ENCODE data around the gene INO80B.
"Not testable (repeated sequence)": the region's sequence is repeated elsewhere in the genome, so short reads cannot be mapped to it uniquely, and the experiment has no call there.

The INO80B gene

GRCh38 chr2:74439373-74439772 is 15.5 kb upstream of the INO80B start:
- ChIA-PET POLR2A (interaction anchor here (1.1 kb wide), 1 partner anchor 19 kb away, joined by 8 read pairs; the partner anchor contains the start of gene WBP1), CTCF (interaction anchor here (1.1 to 2.7 kb wide), 8 partner anchors 8 to 104 kb away, joined by 3 to 16 read pairs (median 8); partner anchors contain the start of genes CCDC142, INO80B and TTC31)
- peak overlapping the region; percentile 71 for H3K4me3 ChIP-seq (ENCODE audit: low read depth, low read length)
- no peak for DNase-seq (ENCODE audit: low read depth, low spot score)
- no peak for TF ChIP-seq CTCF (IDR thresholded peaks at IDR 0.05; ENCODE audit: insufficient read depth, low read length, missing control alignments)

DNA sequence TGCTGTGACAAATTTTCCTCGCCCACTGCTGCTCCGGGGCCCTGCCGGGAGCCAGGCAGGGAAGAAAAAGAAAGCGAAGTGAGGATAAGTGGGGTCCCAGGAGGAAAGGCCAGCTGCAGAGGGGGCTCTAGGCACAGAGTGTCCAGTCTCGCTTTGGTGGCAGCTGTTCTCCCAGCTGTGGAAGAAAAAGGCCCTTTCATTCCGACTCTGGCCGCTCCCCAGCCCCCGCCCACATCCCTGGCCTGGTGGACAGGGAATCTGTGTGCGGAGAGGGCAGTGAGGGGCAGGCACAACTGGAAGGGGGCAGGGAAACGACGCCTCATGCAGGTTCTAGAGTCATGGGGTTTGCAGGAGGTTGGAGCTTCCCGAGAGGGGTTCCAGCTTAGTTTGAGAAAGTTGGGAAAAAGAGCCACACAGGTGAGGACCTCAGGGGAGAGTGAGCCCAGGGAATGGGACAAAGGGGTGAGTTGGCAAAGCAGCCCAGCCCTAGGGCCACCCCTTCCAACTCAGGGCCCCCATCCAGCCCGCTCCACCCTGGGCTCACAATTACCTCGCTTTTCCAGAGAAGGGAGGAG is 15.0 kb upstream of the INO80B start:
- POLR2A ChIA-PET, result interaction anchor here (0.6 to 1.1 kb wide), 4 partner anchors 12 to 31 kb away, joined by 3 to 8 read pairs (median 4); partner anchors contain the start of genes INO80B and WBP1
- H3K4me3 ChIP-seq (ENCODE audit: low read depth, low read length), result peak overlapping the region; percentile 71
- CTCF ChIA-PET, result interaction anchor here (1.1 to 2.7 kb wide), 9 partner anchors 9 to 105 kb away, joined by 3 to 16 read pairs (median 7); partner anchors contain the start of genes CCDC142, INO80B and TTC31
- no peak for TF ChIP-seq CTCF (IDR thresholded peaks at IDR 0.05; ENCODE audit: insufficient read depth, low read length, missing control alignments)
- no peak for DNase-seq (ENCODE audit: low read depth, low spot score)

- peak overlapping the region; percentile 71 for H3K4me3 ChIP-seq (ENCODE audit: low read depth, low read length)
- no peak for DNase-seq (ENCODE audit: low read depth, low spot score)
- ChIA-PET CTCF (interaction anchor here (1.1 to 2.7 kb wide), 9 partner anchors 10 to 106 kb away, joined by 3 to 16 read pairs (median 7); partner anchors contain the start of genes CCDC142, INO80B and TTC31), POLR2A (interaction anchor here (0.6 to 1.1 kb wide), 5 partner anchors 13 to 35 kb away, joined by 3 to 8 read pairs (median 3); partner anchors contain the start of genes INO80B and WBP1)
- peak; percentile 49 for TF ChIP-seq CTCF (IDR thresholded peaks at IDR 0.05; ENCODE audit: insufficient read depth, low read length, missing control alignments)
Measured at GRCh38 chr2:74440378-74441169, 14.3 kb upstream of the INO80B start.

- CTCF ChIA-PET, result interaction anchor here (1.2 to 2.7 kb wide), 4 partner anchors 10 to 106 kb away, joined by 6 to 16 read pairs (median 8); partner anchors contain the start of gene INO80B
- no peak for TF ChIP-seq CTCF (IDR thresholded peaks at IDR 0.05; ENCODE audit: insufficient read depth, low read length, missing control alignments)
- POLR2A ChIA-PET, result no interaction called here
- no peak for DNase-seq (ENCODE audit: low read depth, low spot score)
- H3K4me3 ChIP-seq (ENCODE audit: low read depth, low read length), result no peak overlapping the region
Measured at GRCh38 chr2:74441170-74441689, 13.7 kb upstream of the INO80B start.

GRCh38 chr2:74441690-74442482 is 13.0 kb upstream of the INO80B start, which contains the start of gene RTKN:
Gene RTKN (minus strand): TSS chr2:74441937. CDS start chr2:74441816, 121 bp downstream.
- CTCF ChIA-PET, result interaction anchor here (1.2 to 2.2 kb wide), 4 partner anchors 13 to 53 kb away, joined by 3 to 6 read pairs (median 4); partner anchors contain the start of gene INO80B
- peak within 1 kb of the TSS; percentile 71 for H3K4me3 ChIP-seq (ENCODE audit: low read depth, low read length)
- TF ChIP-seq CTCF (IDR thresholded peaks at IDR 0.05; ENCODE audit: insufficient read depth, low read length, missing control alignments), result no peak
- POLR2A ChIA-PET, result no interaction called here
- DNase-seq (ENCODE audit: low read depth, low spot score), result no peak

DNA sequence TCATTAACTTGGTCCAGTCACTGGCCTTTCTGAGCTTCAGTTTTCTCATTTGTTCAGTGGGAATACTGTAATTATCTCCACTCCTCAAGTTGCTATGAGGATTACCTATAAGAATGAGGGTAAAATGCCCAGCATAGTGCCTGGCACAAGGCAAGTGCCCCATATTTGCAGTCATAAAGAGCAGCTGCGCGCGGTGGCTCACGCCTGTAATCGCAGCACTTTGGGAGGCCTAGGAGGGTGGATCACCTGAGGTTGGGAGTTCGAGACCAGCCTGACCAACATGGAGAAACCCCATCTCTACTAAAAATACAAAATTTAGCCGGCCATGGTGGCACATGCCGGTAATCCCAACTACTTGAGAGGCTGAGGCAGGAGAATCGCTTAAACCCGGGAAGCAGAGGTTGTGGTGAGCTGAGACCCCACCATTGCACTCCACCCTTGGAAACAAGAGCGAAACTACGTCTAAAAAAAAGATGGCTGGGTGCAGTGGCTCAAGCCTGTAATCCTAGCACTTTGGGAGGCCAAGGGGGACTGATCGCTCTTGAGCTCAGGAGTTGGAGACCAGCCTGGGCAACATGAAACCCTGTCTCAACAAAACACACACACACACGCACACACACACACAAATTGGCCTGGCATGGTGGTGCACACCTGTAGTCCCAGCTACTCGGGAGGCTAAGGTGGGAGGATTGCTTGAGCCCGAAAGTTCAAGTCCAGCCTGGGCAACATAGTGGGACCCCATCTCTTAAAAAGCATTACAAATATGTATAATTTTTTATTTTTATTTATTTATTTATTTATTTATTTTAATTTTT is 12.2 kb upstream of the INO80B start:
- H3K4me3 ChIP-seq (ENCODE audit: low read depth, low read length); POLR2A ChIA-PET: not testable (repeated sequence)
- CTCF ChIA-PET, result interaction anchor here (1.2 to 1.5 kb wide), 4 partner anchors 12 to 53 kb away, joined by 3 to 4 read pairs (median 4); partner anchors contain the start of gene INO80B

More for the DNA sequence above, 12.2 kb upstream of the INO80B start:
- DNase-seq (ENCODE audit: low read depth, low spot score), result not testable (repeated sequence)

All from AG04449 (cell line).